ENCODE measurements around the gene DACT2.
"Not testable (repeated sequence)": the region's sequence is repeated elsewhere in the genome, so short reads cannot be mapped to it uniquely, and the experiment has no call there.

Gene DACT2

DNA sequence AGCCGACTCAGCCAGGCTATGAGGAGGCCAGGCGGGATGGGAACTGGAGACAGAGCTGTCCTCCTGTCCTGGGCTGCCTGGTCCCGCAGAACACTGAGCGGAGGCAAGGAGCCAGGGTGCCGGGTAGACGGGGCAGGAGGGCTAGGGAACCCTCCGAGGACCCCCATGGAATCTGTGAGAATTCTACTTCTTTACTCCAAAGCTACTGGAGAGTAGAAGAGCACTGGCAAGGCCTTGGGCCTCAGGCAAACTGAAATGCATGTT, 14.9 kb downstream of the DACT2 start:
- no peak for DNase-seq (ENCODE audit: low spot score)
- FAIRE-seq: no peak

DNA sequence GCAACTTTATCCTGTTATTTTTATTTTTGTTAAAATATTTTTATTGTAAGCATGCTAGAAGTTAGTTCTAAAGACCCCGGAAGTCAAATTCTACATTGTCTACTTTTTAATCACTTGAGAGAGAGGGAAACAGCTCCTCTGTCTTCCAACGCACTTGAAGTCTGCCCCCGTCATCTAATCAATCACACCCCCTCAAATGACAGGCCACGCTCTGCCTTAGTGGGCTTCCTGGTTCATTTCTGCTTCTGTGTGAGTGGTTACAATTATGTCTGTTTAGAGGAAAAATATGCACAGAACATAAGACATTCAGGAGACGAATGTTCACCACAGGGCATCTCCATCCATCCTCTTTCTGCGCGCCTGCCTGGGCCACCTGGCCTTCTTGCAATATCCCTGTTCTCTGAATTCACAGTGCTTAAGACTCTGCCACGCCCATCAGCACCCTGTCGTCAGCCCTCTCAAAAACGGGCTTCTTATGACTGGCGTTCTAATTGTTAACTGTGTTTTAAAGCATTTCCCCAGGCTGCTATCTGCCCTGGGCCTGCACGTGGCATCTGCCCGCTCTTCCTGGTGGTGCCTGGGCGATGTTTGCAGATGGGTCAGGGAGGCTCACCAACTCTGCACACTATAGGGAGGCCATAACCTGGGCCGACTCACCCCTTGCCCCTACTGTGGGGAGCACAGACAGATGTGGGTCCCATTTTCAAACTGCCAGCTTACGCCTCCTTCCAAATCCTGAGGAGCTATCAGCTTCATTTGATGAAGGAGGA, 15.4 kb downstream of the DACT2 start:
- DNase-seq (ENCODE audit: low spot score) (no peak), FAIRE-seq (no peak)

DNA sequence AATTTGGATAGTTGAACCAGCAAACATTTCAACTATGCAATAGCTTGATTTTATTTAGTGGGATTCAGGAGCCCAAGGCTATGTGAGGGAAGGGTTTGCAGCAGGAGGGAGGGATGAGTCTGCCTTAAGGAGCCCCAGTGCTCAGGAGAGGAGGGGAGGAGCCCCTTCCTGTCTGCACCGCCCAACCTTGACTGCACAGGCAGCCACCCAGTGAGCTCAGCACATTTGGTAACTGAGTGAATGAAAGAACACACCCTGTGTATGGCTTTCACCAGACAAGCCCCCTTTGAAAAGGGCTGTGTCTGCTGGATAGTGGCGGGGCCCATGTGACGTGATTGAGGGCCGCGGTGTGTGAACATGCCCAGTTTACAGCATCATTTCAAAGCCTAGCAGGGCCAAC, 17.0 kb downstream of the DACT2 start:
- DNase-seq (ENCODE audit: low spot score) (no peak), FAIRE-seq (no peak)

DNA sequence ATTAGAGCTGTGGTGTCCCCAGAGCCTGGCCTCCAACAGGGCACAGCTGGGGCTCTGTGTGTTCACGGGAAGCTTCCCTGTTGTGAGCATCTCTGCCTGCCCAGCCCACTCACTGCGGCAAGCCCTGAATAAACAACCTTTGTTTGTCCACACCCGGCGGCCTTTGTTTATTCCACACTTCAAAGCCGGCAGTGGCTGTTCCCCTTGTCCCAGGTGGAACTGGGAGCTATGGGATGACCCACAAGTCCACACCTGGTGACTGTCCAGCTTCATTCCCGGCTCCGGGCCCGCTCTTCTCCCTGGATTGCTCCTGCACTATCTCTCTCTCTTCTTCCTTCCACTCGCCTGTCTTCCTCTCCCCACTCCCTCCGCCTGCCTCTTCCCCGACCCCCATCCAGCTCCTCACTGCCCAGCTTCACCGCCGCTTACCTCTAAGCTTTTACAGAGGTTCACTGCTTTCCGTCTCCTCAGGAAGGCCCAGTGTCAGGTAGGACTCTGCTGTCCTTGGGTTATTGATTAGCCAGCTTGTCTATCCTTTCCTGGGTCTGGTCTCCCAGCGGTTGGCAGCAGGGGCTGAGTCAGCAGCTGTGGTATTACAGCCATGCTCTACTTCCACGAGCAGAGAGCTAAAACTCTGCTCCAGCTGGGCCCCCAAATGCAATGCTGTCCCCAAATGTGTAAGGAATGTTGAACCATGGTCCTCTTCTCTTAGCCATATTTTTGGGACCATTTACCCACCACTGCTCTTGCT, 17.8 kb downstream of the DACT2 start:
- FAIRE-seq (no peak), DNase-seq (ENCODE audit: low spot score) (no peak)

DNA sequence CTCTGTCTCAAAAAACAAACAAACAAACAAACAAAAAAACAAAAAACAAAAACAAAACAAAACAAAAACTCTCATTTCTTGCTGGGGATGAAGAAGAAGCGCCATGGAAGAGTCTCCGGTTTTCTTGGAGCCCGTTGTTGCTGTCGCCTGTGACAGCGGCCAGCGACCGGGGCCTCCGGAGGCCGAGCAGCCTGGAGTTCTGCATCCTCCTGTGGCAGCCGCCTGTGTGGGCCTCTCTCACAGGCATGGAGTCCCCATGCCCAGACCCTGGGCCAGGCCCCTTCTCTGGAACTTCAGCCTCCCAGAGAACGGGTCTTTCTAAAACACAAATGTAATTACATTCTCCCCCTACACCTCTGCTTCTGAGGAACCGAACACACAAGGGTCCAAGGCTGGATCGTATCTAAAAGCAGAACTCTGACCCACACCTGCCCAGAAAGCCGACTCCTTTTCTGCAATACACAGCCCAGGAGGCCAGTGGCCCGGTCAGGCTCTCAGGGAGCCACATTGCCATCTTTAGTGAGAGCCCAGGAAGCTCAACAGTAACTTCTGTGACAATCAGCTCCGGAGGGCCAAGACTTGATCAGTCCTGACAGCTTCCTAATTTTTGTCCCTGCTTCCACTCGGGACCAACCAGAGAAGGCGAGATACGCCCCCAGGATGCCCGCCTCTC, 18.5 kb downstream of the DACT2 start:
- FAIRE-seq (no peak), DNase-seq (ENCODE audit: low spot score) (no peak)

DNA sequence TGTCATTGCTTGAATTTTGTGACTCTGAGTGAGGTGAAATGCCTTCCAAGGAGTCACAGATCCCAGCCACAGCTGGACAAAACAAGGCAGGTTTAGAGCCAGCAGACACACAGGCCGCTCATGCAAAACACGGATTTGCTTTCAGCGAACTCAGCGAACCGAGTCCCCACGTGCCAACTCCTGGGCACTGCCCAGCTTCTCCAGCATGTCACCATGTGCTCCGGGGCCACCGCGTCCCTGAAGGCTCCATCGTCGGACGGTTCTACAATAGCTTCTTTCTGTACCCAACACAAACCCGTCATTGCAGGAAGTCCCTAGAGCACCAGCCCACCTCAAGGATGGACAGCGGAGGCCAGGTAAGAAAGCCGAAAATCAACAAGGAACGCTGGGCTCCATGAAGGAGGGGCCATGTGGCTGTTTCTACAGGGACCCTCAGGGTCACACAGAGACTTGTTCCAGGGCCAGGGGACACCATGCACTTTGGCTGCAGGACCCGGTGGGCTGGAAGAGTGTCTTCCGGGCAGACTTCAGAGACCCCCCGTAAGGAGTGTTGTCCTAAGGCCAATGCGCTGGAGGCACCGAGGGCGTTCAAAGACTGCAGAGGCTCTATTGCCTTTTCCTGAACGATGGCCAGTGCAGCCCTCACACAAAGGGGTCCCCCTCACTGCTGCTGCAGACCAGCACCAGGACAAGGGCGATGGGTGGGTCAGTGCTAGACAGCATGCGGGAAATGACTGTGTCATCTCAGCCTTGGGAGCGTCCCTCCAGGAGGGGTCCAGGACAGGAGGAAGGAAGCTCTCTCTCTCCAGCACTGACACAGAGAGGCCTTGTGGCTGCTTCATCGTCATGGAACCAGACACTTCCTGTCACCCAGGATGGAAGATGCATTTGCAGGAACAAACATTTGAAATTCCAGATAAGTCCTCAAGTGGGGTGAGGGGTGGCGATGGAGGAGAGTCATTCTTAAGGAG, 19.8 kb downstream of the DACT2 start:
- FAIRE-seq: no peak

DNA sequence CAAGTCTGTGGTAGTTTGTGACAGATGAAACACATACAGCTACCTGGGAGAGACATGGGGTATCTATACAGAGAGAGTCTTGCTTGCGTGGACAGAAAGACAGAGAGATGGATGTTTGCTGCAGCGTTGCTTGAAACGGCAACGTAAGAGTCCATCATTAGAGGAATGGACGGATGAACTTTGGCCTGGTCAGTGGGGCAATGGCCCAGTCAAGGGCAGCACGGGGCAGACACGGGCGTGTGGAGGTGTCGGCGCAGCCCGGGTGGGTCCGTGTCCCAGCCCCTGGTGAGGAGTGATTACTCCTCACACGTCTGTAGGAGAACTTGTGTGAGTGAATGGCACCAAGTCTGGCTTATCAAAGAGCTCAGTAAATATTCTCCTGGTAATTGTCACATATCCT, 21.9 kb downstream of the DACT2 start:
- DNase-seq (ENCODE audit: low spot score) (no peak), FAIRE-seq (no peak)

More for the DNA sequence above, 19.8 kb downstream of the DACT2 start:
- DNase-seq (ENCODE audit: low spot score): no peak

DNA sequence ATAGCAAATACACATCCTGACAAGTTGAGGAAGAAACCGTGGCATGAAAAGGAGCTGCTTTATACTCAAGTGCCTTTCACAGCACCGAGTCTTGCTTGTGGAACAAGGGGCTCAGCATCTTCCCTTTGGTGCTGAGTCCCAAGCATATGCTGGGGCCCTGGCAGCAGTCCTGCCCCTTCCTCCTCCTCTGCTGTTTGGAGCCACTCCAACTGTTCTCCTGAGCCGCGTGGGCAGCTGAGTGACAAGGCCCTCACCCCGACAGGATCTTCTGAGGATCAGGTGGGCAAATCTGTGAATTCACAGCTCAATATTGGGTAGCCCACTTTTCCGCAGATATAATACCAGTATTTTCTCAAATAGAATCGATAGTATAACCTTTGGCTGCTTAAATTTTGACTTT, 24.7 kb downstream of the DACT2 start:
- FAIRE-seq (no peak), DNase-seq (ENCODE audit: low spot score) (no peak)

DNA sequence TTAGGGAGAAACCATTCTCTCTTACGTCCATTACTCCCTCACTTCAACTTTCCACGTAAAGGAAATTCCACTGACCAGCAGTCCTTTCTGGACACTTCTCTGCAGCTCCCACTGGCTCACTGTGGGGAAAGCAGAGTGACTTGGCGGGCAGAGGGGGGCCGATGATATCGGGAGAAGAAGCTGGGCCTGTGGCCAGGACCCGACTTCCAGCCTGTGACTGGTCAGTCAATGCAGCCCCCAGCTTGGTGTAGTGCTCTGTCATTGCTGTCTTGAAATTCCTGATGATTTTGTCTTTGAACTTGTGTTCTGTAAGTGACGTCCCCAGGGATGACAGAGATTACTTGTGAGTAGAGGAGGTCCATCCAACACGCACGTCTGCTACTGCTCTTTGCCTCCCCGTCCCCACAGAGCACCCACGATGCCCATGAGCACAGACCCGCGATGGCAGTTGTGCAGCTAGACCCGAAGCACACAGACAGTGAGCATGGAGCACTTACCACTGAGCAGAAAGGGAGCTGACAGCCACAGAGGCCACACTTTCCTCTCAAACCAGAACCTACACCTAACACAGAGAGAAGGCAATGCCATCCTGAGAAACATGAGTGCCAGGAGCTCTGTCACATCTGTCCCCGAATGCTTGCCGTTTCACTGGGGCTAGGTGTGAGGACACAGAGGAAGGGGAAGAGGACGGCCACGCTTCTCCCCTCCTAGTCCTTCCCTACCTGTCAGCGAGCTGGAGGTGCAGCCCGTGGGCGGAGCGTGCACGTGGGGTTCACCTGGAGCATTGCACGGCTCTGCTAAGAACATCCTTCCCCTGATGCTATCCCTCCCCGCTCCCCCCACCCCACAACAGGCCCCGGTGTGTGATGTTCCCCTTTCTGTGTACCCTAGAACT, 25.7 kb downstream of the DACT2 start:
- FAIRE-seq (no peak), DNase-seq (ENCODE audit: low spot score) (no peak)

DNA sequence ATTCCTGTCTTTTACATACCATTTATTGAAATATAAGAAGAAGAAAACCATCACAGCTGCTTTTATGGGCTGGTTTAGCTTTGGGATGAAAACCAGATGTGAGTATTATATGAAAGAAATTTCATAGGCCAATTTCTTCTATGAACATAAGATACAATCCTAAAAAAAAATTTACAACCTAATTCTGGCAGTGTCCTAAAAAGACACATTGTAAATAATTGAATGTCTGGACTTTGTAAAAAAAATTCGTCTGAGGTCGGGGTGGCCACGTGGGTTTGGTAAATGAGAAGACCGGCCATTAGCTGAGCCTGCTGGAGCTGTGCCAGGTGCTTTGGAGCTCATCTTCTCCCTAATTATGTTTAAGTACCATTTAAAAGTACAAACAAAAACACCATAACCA, 26.8 kb downstream of the DACT2 start:
- DNase-seq (ENCODE audit: low spot score) (no peak), FAIRE-seq (no peak)

DNA sequence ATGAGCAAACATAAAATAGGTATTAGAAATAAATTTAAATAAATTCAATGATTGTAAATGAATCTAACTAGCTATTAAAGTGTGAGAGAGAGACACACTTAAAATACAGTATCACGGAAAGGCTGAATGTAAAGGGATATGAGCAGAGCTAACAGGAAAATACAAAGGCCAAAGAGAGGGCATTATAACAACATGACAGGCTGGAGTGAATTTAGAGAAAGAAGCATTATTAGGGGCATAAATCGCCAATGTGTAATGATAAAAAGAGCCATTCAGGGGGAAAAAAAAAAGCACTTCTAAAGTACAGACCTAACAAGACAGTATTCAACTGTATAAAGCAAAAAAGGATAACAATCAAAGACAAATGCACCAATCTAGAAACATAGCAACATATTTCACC, 28.1 kb downstream of the DACT2 start:
- no peak for DNase-seq (ENCODE audit: low spot score)
- no peak for FAIRE-seq

DNA sequence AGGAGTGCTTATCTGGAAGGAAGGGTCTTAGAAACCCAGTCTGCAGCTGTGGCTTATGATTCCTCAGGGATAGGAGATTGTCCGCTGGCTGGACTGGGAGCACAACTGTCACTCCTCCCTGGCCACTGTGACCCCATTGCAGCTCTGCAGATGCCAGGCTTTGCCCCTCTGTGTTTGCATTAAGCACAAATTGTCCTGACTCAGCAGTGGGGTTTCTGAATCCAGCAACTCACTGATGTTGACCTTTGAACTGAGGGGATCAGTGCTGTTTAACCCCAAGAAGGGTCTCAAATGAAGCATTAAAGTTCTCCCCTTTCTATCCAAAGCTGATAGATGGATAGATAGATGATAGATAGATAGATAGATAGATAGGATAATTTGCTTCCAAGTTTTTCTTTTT, 29.5 kb downstream of the DACT2 start:
- FAIRE-seq: no peak
- no peak for DNase-seq (ENCODE audit: low spot score)

DNA sequence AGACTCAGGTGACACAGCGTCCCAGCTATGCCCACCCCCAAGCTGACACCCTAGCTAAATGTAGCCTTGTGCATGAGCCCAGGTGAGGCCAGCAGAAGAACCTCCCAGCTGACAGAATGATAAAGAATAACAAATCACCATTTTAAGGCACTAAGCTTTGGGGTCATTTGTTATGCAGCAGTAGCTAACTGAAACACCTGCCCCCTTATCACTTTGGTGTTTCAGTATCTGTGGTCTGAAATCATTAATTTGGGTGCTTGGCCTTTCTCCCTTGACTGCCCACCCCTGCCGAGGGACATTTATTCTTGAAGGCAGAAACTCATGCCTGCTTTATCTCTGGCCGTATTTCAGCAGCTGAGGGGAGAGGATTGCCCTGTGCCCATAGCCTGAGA, 30.0 kb downstream of the DACT2 start:
- no peak for FAIRE-seq

DNA sequence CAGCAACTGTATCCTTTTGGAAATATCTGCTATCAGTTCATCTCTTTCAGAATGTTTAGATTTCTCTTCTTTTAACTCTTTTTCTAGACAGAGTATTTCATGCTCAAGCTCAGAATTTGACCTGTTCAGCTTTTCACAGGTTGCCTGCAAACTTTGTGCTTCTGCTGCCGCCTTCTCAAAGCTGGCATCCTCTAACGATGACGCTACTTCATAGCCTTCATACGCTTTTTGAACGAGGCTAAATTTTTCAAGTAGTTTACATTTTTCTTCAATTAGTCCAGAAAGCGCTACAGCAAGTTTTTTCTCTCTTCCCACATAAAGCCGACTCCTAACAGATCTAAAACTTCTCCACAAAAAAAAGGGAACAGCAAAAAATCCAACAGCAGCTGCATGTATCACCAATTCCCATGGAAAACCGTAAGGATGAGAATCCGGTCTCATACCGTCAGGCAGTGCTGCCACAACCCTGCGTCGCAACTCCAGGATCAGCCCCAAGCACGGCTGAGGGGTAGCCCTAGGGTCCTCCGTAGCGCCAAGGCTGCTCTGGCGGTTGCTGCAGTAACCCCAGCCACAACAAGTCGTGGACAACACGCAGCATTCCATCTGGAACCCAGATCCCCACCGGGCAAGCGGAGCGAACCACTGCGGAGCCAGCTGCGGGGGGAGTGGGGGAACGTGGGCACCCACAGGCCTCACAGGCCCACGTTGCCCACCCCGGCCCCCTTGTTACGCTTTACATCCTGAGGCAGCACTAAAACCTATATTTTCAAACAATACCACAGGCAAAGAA, 30.6 kb downstream of the DACT2 start:
- DNase-seq (ENCODE audit: low spot score) (no peak), FAIRE-seq (no peak)

More for the DNA sequence above, 30.0 kb downstream of the DACT2 start:
- DNase-seq (ENCODE audit: low spot score): no peak

DNA sequence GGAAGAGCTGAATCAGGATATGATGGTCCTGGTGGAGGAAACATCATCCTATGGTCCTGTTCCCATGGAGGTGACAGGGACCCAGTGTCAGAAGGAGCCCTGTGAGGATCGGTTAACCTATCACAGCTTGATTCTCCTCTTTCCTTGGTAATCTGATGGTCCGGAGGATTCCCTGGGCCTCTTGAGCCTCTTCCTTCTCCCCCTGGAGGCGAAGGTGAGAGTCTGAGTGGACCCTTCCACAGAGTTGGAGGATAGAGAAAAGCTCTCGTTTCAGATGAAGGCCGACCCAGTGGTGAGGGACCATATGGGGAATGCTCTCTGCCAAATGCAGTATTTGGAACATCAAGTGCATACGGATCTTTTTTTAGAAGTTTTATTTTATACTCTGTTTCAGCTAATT, 32.1 kb downstream of the DACT2 start:
- not testable (repeated sequence) for DNase-seq (ENCODE audit: low spot score); FAIRE-seq

DNA sequence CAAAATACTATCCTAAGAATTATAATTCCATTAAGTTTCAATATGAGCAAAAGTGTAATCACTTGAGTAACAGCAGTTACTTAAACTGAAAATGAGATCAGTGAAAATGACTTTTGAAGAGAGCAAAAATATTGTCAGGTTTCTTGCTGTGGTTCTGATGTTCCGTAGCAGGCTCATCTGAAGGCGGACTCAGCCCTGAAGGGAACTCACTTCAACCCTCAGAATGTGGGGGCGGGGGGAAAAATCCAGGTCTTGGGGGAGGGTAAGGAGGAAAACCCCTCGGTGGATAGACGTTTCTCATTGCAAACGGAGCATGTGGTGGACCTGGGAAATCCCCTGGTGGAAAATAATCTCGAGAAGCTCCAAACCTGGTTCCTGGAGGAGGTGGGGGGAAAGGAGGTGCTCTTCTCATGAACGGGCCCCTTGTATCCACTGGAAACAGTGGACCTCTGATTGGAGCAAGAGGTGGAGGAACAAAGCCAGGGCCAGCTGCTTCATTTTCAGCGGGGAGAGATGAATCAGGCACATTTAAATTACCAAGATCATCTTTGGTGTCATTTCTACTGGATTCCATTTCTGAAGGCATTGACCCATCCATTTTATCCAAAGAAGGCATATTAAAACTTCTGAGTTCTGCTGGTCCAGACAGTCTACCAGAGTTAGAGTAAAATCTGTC, 32.7 kb downstream of the DACT2 start:
- FAIRE-seq: not testable (repeated sequence)

DNA sequence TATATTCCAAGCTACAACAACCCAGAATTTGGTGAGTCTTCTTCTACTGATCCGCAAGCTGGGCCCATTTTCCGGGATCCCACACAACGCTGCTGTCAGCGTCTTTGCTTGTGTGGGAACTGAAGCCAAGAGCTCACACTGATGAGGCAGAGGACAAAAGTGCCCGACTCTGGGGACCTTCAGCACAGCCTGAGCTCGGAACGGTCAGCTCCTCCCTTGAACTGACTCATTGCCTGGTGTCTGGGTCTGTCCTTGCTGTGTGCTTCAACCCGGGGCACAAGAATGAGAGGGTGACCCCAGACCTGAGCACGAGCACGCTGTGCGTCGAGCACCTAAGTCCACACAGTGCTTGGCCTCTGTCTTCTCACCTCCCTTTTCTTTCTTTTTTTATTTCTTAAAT, 33.5 kb downstream of the DACT2 start:
- no peak for FAIRE-seq

More for the DNA sequence above, 32.7 kb downstream of the DACT2 start:
- DNase-seq (ENCODE audit: low spot score): not testable (repeated sequence)

DNA sequence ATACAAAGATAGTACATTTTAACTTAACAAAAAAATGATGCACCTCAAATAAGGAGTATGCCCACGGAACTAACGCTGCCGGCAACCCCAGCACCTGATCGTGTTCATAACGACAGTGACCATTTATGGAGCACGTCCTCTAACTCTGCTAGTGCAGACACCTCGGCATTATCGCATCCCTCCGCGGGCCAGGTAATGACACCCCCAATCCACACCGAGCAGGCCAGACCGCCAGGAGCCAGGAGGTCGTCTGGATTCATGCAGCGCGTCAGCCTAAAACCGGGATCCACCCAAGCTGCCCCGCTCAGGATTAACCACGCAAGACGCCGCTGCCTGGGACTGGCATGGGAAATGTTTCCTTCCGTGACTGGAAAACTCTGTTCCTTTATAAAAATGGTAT, 34.1 kb downstream of the DACT2 start:
- DNase-seq (ENCODE audit: low spot score) (no peak), FAIRE-seq (no peak)

More for the DNA sequence above, 33.5 kb downstream of the DACT2 start:
- DNase-seq (ENCODE audit: low spot score): no peak

DNA sequence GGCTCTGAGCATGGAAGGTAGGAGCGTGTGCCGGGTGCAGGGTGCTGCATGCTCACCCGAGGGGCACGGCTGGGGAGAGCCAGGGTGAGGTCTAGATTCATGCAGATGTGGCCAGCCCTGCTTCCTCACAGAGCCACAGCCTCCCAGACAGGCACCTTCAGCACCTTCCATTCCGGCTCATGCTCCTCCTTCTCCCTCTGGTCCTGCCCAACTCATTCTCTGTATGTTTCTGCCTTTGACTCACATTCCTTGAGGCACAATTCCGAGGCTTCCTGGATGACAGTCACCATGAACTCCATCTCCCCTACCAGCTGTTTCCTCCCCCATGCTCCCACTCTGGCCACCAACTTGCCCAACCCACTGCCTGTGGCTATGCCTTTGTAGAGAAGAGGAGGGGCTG, 35.4 kb downstream of the DACT2 start:
- no peak for FAIRE-seq
- DNase-seq (ENCODE audit: low spot score): no peak

Measured in urothelium cell line (cell line).